Pancreas (tissue), 10 donors: ENCODE data around the gene OPCML. TPM values are rescaled to one million over a fixed set of nuclear protein-coding genes. Genes with fewer than 3 reads are reported as not detected.

Experiments used
- ATAC-seq, 4 donors: fragments of 200-7000 bp; cut with Tn5 transposase; one replicate each; pipeline versions ENCODE4 v1.8.0 to v1.9.1; 2020; ENCODE audit warnings: mild to moderate bottlenecking in 4 of 4, moderate library complexity in 4 of 4
- DNase-seq, 6 donors: peaks; one replicate each; pipeline ENCODE4 v3.0.0-alpha.2; 2020
- FAIRE-seq: peaks from 2 replicates; lab custom pipeline; 2012; peaks lifted over from hg19 to GRCh38; lab: Jason Lieb, UNC
- H3K27ac ChIP-seq, 4 donors: fragments of 200-600 bp; sonication (generic); 1 replicate in 3 of 4; 2 replicates in 1 of 4; pipeline versions ENCODE4 v1.5.0 to v1.8.0; 2020
- H3K27me3 ChIP-seq, 4 donors: fragments of 200-600 bp; one replicate each; pipeline ENCODE4 v1.8.0; 2021
- H3K36me3 ChIP-seq, 3 donors: fragments of 200-600 bp; sonication (generic) in 1 of 3; one replicate each; pipeline versions ENCODE4 v1.5.0 to v1.8.0; 2020 to 2021
- H3K4me1 ChIP-seq, 3 donors: fragments of 200-600 bp; one replicate each; pipeline ENCODE4 v1.8.0; 2021
- H3K4me3 ChIP-seq, 4 donors: fragments of 200-600 bp; sonication (generic) in 2 of 4; one replicate each; pipeline versions ENCODE4 v1.5.0 to v1.8.0; 2020 to 2021
- H3K9me3 ChIP-seq, 4 donors: fragments of 200-600 bp; one replicate each; pipeline ENCODE4 v1.8.0; 2021
- CTCF ChIP-seq, 4 donors: fragments of 200-600 bp; sonication (generic) in 3 of 4; IDR thresholded peaks; one replicate each; pipeline versions ENCODE4 v1.5.0 to v1.8.0; 2021; ENCODE audit warnings: antibody characterized with exemption in 4 of 4
- WGBS, 2 donors: extraction: QIAGEN DNeasy Blood & Tissue Kit; methylation state at CpG; one replicate each; pipeline ENCODE4 v1.1.7; 2013; 5-methylcytosine and 5-hydroxymethylcytosine counted together
- intact Hi-C, 3 donors: fragments of 100-400 bp; cut with DNase I; formaldehyde crosslinking; loops; one replicate each; pipeline versions ENCODE4 v1.11.1 to v1.14.2; 2022
- polyA plus RNA-seq, 2 donors: library from polyadenylated mRNA; stranded (reverse); fragments of 200-250 nt; gene quantifications; one replicate each; pipeline ENCODE4 v1.2.3, GENCODE V29; 2013
- total RNA-seq, 6 donors: library from RNA; stranded (reverse); fragmentation: NEBNext Ultra II Directional in 4 of 6; extraction: Animal tissue kit (Norgen Biotek cat#: 25700) in 4 of 6; gene quantifications; one replicate each; pipeline versions ENCODE4 v1.2.1 to v1.2.4, GENCODE V29; 2021 to 2023
- donor health status: healthy with polysubstance abuse.
- donor health status: DM: no; HTN: no; CAD: no; lungs with moderate emphysema.
- donor health status: DM: no; HTN: no; CAD: no.
- donor health status: control.
- donor health status: control.
- donor health status: Bipolar disorder and iron deficiency.
- donor health status: DM: yes; HTN: yes; CAD: no.
- donor health status: DM: no; HTN: no; CAD: no.
- donor health status: DM: no; HTN: no; CAD: no.
- donor health status: DM: yes; HTN: yes; CAD: no.

Gene OPCML
- total and polyA plus RNA-seq, 8 donors: 0.05 to 0.31 (median 0.19) TPM

DNA sequence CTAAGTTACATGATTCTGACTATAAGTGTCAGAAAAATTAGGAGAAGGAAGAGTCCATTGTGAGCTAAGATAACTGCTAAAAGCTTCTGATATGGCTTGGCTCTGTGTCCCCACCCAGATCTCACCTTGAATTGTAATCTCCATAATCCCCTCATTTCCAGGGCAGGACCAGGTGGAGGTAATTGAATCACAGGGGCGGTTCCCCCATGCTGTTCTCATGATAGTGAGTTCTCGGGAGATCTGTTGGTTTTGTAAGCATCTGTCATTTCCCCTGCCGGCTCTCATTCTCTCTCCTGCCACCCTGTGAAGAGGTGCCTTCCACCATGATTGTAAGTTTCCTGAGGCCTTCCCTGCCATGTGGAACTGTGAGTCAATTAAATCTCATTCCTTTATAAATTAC is 230.2 kb downstream of the OPCML start:
- no peak for ATAC-seq
- Histone ChIP-seq H3K36me3 (no peaks in the 10 kb centered on the region), H3K4me3 (no peak overlapping the region), H3K4me1 (no peaks in the 10 kb centered on the region), H3K9me3 (no peaks in the 10 kb centered on the region), H3K27me3 (no peaks in the 10 kb centered on the region), H3K27ac (no peak overlapping the region)
- no peak for TF ChIP-seq CTCF (IDR thresholded peaks at IDR 0.05)
- no peak for DNase-seq
- WGBS, 2 donors: 0 to 13% methylated on average over 3 of the region's 3 CpGs
- no peak for FAIRE-seq
- intact Hi-C loops: no loop called here

GRCh38 chr11:133300666-133301065 is 231.6 kb downstream of the OPCML start:
- ATAC-seq: no peak
- no peak for FAIRE-seq
- 64 to 72% methylated on average over 3 of the region's 3 CpGs for WGBS, 2 donors

DNA sequence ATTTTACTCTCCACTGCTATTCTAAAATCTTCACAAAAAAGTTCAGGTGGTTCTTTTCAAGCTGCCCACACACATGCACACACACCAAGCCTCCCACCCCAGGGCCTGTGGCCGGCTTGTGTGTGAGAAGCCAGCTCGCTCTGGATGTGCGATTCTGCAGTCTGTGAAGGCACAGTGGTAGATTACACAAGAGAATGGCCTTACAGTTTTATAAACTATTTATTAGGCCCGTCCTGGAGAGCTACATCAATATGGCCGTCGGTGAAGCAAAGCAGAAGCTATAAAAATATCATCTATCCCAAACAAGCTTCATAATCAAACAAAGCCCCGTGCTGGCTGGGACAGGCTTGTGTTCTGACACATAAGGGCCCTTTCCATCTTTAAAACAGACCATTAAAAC is 240.5 kb downstream of the OPCML start:
- Histone ChIP-seq H3K4me3 (no peak overlapping the region), H3K4me1 (no peaks in the 10 kb centered on the region), H3K27me3 (peaks cover 0 to 8% (median 0%) of the 10 kb centered on the region in 4 donors), H3K9me3 (no peaks in the 10 kb centered on the region), H3K27ac (no peak overlapping the region), H3K36me3 (no peaks in the 10 kb centered on the region)
- DNase-seq (no peak), FAIRE-seq (no peak), ATAC-seq (no peak)
- WGBS, 2 donors: 43 to 60% methylated on average over 7 of the region's 7 CpGs
- intact Hi-C loops: no loop called here
- TF ChIP-seq CTCF (IDR thresholded peaks at IDR 0.05): no peak

More at GRCh38 chr11:133300666-133301065, 231.6 kb downstream of the OPCML start:
- no peak for TF ChIP-seq CTCF (IDR thresholded peaks at IDR 0.05)
- Histone ChIP-seq H3K27me3 (peaks cover 0 to 6% (median 0%) of the 10 kb centered on the region in 4 donors), H3K9me3 (no peaks in the 10 kb centered on the region), H3K4me1 (no peaks in the 10 kb centered on the region), H3K27ac (no peak overlapping the region), H3K4me3 (no peak overlapping the region), H3K36me3 (no peaks in the 10 kb centered on the region)
- DNase-seq: no peak
- intact Hi-C loops: no loop called here

- H3K27ac ChIP-seq: no peak overlapping the region
- intact Hi-C loops: no loop called here
- H3K27me3 ChIP-seq: no peaks in the 10 kb centered on the region
- TF ChIP-seq CTCF (IDR thresholded peaks at IDR 0.05): no peak
- ATAC-seq (no peak), FAIRE-seq (no peak), DNase-seq (no peak)
- WGBS, 2 donors: 54 to 55% methylated on average over 6 of the region's 6 CpGs
- no peaks in the 10 kb centered on the region for H3K36me3 ChIP-seq
- no peaks in the 10 kb centered on the region for H3K9me3 ChIP-seq
- no peak overlapping the region for H3K4me3 ChIP-seq
- no peaks in the 10 kb centered on the region for H3K4me1 ChIP-seq
Measured at GRCh38 chr11:133285359-133285758, 246.9 kb downstream of the OPCML start.

DNA sequence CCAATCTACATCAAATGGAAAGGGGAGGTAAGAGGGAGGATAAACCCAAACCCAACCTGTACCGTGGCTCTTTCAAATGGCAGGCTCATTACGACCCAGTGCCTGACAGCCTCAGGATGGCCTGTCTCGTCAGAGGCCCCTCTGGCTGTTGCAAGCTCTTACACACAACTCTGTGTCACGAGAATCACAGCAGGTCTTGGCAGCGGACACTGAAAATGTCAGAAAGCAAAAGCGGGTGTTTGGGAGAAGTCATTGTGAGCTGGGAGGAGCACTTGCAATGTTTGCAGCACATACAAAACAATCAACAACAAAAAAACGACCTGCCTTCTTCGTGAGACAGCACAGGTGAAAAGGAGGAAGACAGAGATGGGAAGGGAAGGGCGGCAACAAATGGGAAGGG is 248.1 kb downstream of the OPCML start:
- WGBS, 2 donors: 42 to 51% methylated on average over 9 of the region's 9 CpGs

More for the DNA sequence above, 248.1 kb downstream of the OPCML start:
- no peak overlapping the region for H3K4me3 ChIP-seq
- no peaks in the 10 kb centered on the region for H3K27me3 ChIP-seq
- no peak overlapping the region for H3K27ac ChIP-seq
- ATAC-seq: no peak
- no peak for FAIRE-seq
- H3K9me3 ChIP-seq: no peaks in the 10 kb centered on the region
- no peak for DNase-seq
- no peak for TF ChIP-seq CTCF (IDR thresholded peaks at IDR 0.05)
- H3K36me3 ChIP-seq: no peaks in the 10 kb centered on the region
- intact Hi-C loops: no loop called here
- H3K4me1 ChIP-seq: no peaks in the 10 kb centered on the region
